Activated CD4-positive, alpha-beta T cell treated with anti-CD3 and anti-CD28 coated beads, Interleukin-2, amount 50 U/mL, for 4 hours (primary cell): ENCODE measurements around the gene MCTP1.

Experiments used
- DNase-seq, 2 experiments: peaks; one replicate each; pipeline ENCODE4 v3.0.0-alpha.2; 2020

MCTP1 gene

GRCh38 chr5:95110118-95110517 lies 174.8 kb downstream of the MCTP1 start:
- DNase-seq: no peak

GRCh38 chr5:95107138-95107537 lies 177.8 kb downstream of the MCTP1 start:
- no peak for DNase-seq

GRCh38 chr5:95105638-95106037 lies 179.3 kb downstream of the MCTP1 start:
- DNase-seq: no peak

GRCh38 chr5:95102687-95103086 lies 182.2 kb downstream of the MCTP1 start:
- DNase-seq: no peak

- no peak for DNase-seq
These were observed 182.8 kb downstream of the MCTP1 start for GRCh38 chr5:95102080-95102479.

- no peak for DNase-seq
These were observed 184.3 kb downstream of the MCTP1 start for GRCh38 chr5:95100551-95100950.

GRCh38 chr5:95098012-95098411 lies 186.9 kb downstream of the MCTP1 start:
- DNase-seq: no peak

- DNase-seq: no peak
These were observed 191.7 kb downstream of the MCTP1 start for GRCh38 chr5:95093211-95093610.

- no peak for DNase-seq
These were observed 194.1 kb downstream of the MCTP1 start for GRCh38 chr5:95090774-95091173.

- no peak for DNase-seq
These were observed 197.0 kb downstream of the MCTP1 start for GRCh38 chr5:95087816-95088317.

- no peak for DNase-seq
These were observed 197.7 kb downstream of the MCTP1 start for GRCh38 chr5:95086927-95087815.

- DNase-seq: no peak
These were observed 200.1 kb downstream of the MCTP1 start for GRCh38 chr5:95084757-95085156.

GRCh38 chr5:95083606-95084005 lies 201.3 kb downstream of the MCTP1 start:
- no peak for DNase-seq

- DNase-seq: no peak
These were observed 202.9 kb downstream of the MCTP1 start for GRCh38 chr5:95081982-95082381.

GRCh38 chr5:95081500-95081960 lies 203.4 kb downstream of the MCTP1 start:
- no peak for DNase-seq

- no peak for DNase-seq
These were observed 204.5 kb downstream of the MCTP1 start for GRCh38 chr5:95080441-95080840.

- DNase-seq: no peak
These were observed 204.9 kb downstream of the MCTP1 start for GRCh38 chr5:95080030-95080429.

- no peak for DNase-seq
These were observed 206.0 kb downstream of the MCTP1 start for GRCh38 chr5:95078868-95079267.

- no peak for DNase-seq
These were observed 208.3 kb downstream of the MCTP1 start for GRCh38 chr5:95076395-95077185.

- no peak for DNase-seq
These were observed 209.8 kb downstream of the MCTP1 start for GRCh38 chr5:95075111-95075510.

- DNase-seq: no peak
These were observed 212.6 kb downstream of the MCTP1 start for GRCh38 chr5:95072281-95072680.

GRCh38 chr5:95070866-95071265 lies 214.0 kb downstream of the MCTP1 start:
- DNase-seq: no peak

GRCh38 chr5:95070453-95070852 lies 214.4 kb downstream of the MCTP1 start:
- DNase-seq: no peak

GRCh38 chr5:95069948-95070347 lies 214.9 kb downstream of the MCTP1 start:
- no peak for DNase-seq
